Thoracic aorta (tissue), 2 donors: ENCODE measurements around the gene ANKRD11. TPM values are rescaled to one million over a fixed set of nuclear protein-coding genes. Genes with fewer than 3 reads are reported as not detected.
"Not testable (repeated sequence)": the region's sequence is repeated elsewhere in the genome, so short reads cannot be mapped to it uniquely, and the experiment has no call there.

Experiments used
- ATAC-seq: fragments of 150-250 bp; one replicate; pipeline ENCODE4 v1.8.0; 2017; ENCODE audit warnings: low read depth; ENCODE audit not compliant: insufficient number of reproducible peaks, low FRiP score
- DNase-seq: peaks from one replicate; pipeline ENCODE4 v3.0.0-alpha.2; 2020; ENCODE audit warnings: low spot score
- H3K27ac ChIP-seq, 2 donors: fragments of 200-600 bp; sonication (generic); 1 replicate in 1 of 2; 2 replicates in 1 of 2; pipeline ENCODE4 v1.5.1; 2016; ENCODE audit warnings: mild to moderate bottlenecking in 2 of 2, moderate library complexity in 2 of 2
- H3K27me3 ChIP-seq: fragments of 200-600 bp; sonication (generic); replicated peaks from 2 replicates; pipeline ENCODE4 v1.6.0; 2016; ENCODE audit warnings: mild to moderate bottlenecking; ENCODE audit not compliant: insufficient read depth
- H3K36me3 ChIP-seq: fragments of 200-600 bp; sonication (generic); one replicate; pipeline ENCODE4 v1.5.1; 2016
- H3K4me1 ChIP-seq, 2 donors: fragments of 200-600 bp; sonication (generic); 1 replicate in 1 of 2; 2 replicates in 1 of 2; pipeline versions ENCODE4 v1.5.1 to v1.6.0; 2016; ENCODE audit warnings: low read depth in 2 of 2, mild to moderate bottlenecking in 1 of 2; ENCODE audit not compliant: control insufficient read depth in 1 of 2
- H3K4me3 ChIP-seq: fragments of 200-600 bp; sonication (generic); 2 replicates; pipeline ENCODE4 v1.5.1; 2016; ENCODE audit warnings: mild to moderate bottlenecking
- H3K9me3 ChIP-seq: fragments of 200-600 bp; sonication (generic); 2 replicates; pipeline ENCODE4 v1.5.1; 2016
- CTCF ChIP-seq: fragments of 200-600 bp; sonication (generic); IDR thresholded peaks from one replicate; pipeline ENCODE4 v1.5.1; 2019; ENCODE audit warnings: antibody characterized with exemption
- total RNA-seq, 2 donors: library from RNA; depleted of rRNA; stranded (reverse); fragments of >200 nt; gene quantifications; one replicate each; pipeline versions ENCODE4 v1.1.0 to v1.2.3, GENCODE V29; 2016

The ANKRD11 gene
- total RNA-seq, 2 donors from 2014 or later, result 125 to 129 TPM

GRCh38 chr16:89455178-89455577, 35.2 kb downstream of the ANKRD11 start:
- Histone ChIP-seq H3K4me3 (no peak overlapping the region), H3K27me3 (no peaks in the 10 kb centered on the region), H3K36me3 (no peaks in the 10 kb centered on the region), H3K4me1 (peaks cover 29 to 53% of the 10 kb centered on the region in 2 donors), H3K27ac (no peak overlapping the region), H3K9me3 (no peaks in the 10 kb centered on the region)
- no peak for TF ChIP-seq CTCF
- no peak for DNase-seq
- no peak for ATAC-seq

GRCh38 chr16:89454378-89455125, 35.8 kb downstream of the ANKRD11 start:
- not testable (repeated sequence) for H3K27me3 ChIP-seq, H3K4me3 ChIP-seq, H3K9me3 ChIP-seq, ATAC-seq, H3K27ac ChIP-seq, DNase-seq, H3K36me3 ChIP-seq
- H3K4me1 ChIP-seq, result peaks cover 27 to 57% of the 10 kb centered on the region in 2 donors

- DNase-seq (no peak), ATAC-seq (no peak)
- H3K36me3 ChIP-seq, result no peaks in the 10 kb centered on the region
- H3K27me3 ChIP-seq, result no peaks in the 10 kb centered on the region
- no peak for TF ChIP-seq CTCF
- H3K4me1 ChIP-seq, result peaks cover 25 to 63% of the 10 kb centered on the region in 2 donors
- H3K27ac ChIP-seq, result no peak overlapping the region
- H3K4me3 ChIP-seq, result no peak overlapping the region
- no peaks in the 10 kb centered on the region for H3K9me3 ChIP-seq
These were observed 36.6 kb downstream of the ANKRD11 start for GRCh38 chr16:89453501-89454321.

GRCh38 chr16:89452925-89453324, 37.4 kb downstream of the ANKRD11 start:
- no peak for ATAC-seq
- Histone ChIP-seq H3K36me3 (no peaks in the 10 kb centered on the region), H3K4me1 (peaks cover 30 to 65% of the 10 kb centered on the region in 2 donors), H3K9me3 (no peaks in the 10 kb centered on the region), H3K4me3 (no peak overlapping the region), H3K27me3 (no peaks in the 10 kb centered on the region), H3K27ac (no peak overlapping the region)
- no peak for DNase-seq
- no peak for TF ChIP-seq CTCF

- peaks cover 32 to 65% of the 10 kb centered on the region in 2 donors for H3K4me1 ChIP-seq
- no peak for TF ChIP-seq CTCF
- H3K9me3 ChIP-seq, result no peaks in the 10 kb centered on the region
- H3K36me3 ChIP-seq, result no peaks in the 10 kb centered on the region
- no peaks in the 10 kb centered on the region for H3K27me3 ChIP-seq
- no peak overlapping the region for H3K4me3 ChIP-seq
- ATAC-seq, result no peak
- DNase-seq, result no peak
- H3K27ac ChIP-seq, result no peak overlapping the region
These were observed 38.1 kb downstream of the ANKRD11 start for GRCh38 chr16:89452241-89452640.
